ENCODE measurements around the gene C7.
"Not testable (repeated sequence)": the region's sequence is repeated elsewhere in the genome, so short reads cannot be mapped to it uniquely, and the experiment has no call there.

C7 gene

DNA sequence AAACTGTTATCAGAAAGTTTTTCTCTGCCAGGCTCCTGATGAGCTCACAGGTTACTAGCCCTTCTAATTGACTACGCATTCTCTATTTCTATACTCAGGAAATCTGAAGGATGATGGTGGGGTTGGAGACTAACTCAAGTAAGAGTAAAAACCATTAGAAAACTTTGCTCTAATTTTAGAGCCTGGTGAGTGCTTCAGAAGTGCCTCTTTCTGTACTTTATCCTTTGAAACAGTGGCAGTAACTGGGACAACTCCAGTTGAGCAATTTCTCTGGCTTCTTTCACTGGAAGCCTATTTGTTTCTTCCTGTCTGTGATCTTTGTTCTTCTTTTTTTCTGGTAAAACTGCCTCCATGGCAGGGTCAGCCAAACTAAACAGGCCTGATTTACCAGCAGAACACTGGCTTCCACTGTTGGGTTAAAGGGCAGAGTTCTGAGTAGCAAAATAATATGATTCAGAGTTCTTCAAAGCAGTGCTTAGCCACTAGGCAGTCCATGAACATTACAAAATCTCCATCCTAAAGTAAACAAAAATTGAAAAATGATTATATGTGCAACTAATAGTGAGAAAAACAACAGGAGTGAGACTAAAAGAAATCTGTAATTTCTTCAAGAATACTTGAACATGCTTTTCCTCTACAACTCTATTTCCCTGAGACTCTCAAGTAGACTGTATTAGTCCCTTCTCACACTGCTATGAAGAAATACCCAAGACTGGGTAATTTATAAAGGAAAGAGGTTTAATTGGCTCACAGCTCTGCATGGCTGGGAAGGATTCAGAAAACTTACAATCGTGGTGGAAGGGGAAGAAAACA, 82.1 kb downstream of the C7 start:
- no peak for DNase-seq (ENCODE audit: low read depth)

DNA sequence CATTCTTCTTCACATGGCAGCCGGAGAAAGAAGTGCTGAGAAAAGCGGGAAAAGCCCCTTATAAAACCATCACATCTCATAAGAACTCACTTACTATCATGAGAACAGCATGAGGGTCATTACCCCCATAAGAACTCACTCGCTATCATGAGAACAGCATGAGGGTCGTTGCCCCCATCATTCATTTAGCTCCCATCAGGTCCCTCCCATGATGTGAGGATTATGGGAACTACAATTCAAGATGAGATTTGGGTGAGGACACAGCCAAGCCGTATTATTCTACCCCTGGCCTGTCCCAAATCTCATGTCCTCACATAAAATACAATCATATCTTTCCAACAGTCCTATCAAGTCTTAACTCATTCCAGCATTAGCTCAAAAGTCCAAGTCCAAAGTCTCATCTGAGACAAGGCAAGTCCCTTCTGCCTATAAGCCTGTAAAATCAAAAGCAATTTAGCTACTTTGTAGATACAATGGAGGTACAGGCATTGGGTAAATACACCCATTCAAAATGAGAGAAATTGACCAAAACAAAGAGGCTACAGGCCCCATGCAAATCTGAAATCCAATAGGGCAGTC, 82.8 kb downstream of the C7 start:
- DNase-seq (ENCODE audit: low read depth) = no peak

DNA sequence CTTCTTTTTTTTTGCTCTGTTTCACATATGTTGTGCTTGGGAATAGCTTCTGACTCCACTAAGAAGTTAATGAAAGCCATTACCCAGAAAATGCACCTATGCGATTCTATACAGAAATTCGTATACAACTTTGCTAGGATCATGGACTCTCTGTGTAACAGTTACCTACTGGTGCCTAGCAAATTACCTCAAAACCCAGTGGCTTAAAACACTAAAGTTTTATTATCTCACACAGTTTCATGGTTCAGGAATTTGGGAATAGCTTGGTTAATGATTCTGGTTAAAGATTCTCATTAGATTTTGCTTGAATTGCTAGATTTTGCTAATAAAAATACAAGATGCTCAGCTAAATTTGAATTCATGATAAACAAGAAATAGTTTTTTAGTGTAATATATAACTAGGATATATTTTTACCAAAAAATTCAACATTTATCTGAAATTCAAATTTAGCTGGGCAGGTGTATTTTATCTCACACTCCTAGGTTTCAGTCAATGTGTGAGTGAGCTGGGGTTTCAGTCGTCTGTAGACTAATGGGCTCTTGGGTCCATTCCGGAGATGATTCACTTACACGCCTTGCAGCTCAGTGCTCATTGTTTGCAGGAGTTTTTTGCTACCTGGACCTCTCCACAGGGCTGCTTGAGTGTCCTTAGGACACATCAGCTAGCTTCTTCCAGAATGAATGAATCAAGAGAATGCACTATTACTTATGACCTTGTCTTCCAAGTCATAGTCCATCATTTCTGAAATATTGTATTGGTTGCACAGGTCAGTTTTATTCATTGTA, 86.7 kb downstream of the C7 start:
- no peak for DNase-seq (ENCODE audit: low read depth)

DNA sequence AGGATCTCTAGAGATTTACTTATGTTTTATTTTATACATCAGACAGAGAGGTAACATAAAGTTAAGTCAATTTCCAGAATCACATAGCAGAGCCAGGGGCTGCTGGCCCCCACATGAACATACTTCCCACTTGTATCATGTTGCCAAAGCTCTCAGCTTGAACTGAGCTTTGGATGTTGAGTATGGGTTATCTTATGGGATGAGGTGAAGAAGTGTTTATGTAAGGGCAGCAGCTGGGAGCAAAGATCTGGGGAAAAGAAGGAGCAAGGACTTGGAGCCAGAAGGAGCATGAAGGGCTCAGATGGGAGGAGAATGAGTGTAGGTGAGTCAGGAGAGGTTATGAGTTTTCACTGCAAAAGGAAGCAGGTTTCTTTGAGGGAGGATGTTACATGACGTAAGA, 89.8 kb downstream of the C7 start:
- no peak for DNase-seq (ENCODE audit: low read depth)

DNA sequence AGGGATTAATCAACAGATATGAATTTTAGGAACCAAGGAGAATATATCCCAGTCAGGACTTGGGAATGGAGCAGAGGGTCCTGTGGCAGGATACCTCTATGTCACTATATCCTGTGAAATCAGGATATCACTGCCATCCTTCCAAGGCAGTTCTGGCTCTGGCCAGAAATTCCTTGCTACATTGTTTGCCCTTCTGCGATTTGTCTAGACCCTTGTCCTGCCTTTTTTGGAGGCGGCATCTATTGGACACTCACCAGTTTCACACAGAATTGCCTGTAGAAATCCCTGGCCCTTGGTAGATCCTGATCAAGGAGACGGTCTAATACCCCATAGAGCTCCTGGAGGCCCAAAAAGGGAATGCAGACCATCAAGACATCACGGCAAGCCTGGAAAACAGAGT, 90.7 kb downstream of the C7 start:
- DNase-seq (ENCODE audit: low read depth) = no peak

DNA sequence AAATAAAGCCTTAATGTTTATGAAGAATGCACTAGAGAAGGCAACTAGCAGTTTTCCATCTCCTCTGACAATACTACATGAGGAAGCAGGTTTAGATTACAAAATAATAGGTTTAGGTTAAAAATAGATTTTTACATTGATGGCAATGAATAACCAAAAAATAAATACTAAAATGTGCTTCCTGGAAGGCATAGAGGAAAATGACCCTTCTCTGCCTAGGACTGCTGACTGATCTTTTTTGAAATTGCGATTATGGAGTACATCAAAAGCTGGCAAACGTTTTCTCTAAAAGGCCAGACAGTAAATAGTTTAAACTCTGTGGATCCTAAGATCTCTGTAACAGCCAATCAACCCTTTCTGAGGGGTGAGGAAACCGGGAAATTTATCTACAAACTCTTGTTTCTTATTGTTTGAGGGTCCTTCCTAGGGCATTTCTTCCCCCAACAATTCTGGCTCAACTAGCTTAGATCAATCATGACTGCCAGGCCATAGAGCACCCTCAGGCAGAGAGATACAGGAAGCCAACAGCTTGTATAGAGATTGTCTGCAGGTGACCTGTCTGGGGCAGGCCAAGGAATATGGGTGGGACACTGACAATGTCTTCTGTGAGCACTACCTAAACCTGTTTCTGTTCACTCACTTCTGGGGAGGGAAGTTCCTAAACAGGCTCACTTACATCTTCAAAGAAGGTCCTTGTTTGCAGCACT, 94.5 kb downstream of the C7 start:
- DNase-seq (ENCODE audit: low read depth) = no peak

DNA sequence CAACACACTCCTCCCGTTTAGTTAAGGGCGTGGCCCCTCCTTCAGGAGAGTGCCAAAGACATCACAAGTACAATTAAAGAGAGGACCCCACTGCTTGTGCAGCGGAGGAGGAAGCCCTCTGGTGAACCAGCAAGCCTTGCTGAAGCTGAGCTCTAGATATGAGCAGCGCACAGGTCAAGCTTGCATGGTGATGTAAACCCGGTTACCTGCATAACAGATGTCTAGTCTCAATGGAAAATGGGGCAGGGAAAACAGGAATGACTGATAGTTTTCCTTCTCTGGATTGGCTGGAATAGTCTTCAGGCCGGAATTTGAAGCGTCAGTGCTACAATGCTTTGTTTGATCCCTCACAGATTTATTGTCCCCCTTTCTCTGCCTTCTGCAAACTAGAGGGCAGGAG, 95.6 kb downstream of the C7 start:
- DNase-seq (ENCODE audit: low read depth) = no peak

DNA sequence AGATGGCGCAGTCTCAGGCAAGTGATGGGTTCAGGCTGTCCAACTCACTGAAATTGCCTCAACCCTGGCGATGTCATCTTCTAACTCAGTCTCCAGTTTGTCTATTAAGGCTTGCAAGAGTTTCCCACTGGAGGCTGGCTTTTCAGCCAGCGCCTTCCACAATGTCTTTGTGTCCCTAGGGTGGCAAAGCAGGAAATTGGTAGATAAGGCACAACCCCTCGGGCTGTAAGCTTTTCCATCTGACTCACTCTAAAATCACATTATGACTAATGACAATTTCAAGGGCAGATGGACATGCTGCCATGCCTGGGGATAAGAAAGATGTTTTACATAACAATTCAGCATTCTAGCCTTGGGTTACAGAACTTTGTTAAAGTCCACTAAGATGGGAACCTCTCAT, 99.9 kb downstream of the C7 start:
- DNase-seq (ENCODE audit: low read depth) = no peak

DNA sequence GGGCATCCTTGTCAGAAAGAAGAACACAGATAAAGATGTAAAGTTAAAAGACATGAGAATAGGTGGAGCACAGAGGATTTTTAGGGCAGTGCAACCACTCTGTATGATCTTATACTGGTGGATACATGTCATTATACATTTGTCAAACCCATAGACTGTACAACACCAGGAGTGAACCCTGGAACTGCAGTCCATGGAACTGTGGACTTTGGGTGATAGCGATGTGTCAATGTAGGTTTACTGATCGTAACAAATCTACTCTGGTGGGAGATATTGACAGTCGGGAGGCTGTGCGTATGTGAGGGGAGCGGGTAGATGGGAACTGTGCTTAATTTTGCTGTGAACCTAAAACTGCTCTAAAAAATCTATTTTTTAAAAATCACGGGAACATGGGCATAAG, 101.3 kb downstream of the C7 start:
- DNase-seq (ENCODE audit: low read depth) = no peak

DNA sequence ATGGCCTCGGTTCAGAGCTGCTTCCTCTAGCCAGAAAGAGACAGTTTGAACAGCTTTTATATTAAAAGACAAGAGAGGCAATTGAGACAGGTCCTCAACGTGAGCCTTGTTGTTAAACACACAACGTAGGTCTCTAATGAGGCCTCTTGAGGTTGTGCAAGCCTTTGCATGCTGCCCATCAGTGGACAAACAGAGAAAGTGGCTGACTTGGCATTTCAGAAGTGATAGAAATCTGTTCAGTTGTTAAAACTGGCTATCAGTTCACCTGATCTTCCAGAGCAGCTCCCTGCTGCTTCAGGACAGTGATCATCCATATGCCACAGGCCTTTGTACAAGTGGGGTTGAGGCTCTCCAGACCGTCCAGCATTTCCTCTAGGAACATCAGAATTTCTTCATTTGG, 103.0 kb downstream of the C7 start:
- DNase-seq (ENCODE audit: low read depth) = no peak

DNA sequence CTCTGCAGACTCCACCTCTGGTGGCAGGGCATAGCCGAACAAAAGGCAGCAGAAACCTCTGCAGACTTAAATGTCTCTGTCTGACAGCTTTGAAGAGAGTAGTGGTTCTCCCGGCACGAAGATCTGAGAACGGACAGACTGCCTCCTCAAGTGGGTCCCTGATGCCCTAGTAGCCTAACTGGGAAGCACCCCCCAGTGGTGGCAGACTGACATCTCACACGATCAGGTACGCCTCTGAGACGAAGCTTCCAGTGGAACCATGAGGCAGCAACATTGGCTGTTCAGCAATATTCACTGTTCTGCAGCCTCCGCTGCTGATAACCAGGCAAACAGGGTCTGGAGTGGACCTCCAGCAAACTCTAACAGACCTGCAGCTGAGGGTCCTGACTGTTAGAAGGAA, 113.3 kb downstream of the C7 start:
- DNase-seq (ENCODE audit: low read depth) = not testable (repeated sequence)
